A673 (cell line): ENCODE results near the gene NAT14.

Experiments used
- EZH2 ChIP-seq: fragments of 200-600 bp; sonication (generic); IDR thresholded peaks from 2 replicates; pipeline ENCODE4 v1.6.1; 2017; ENCODE audit warnings: borderline replicate concordance, low read depth, mild to moderate bottlenecking, mixed read lengths, antibody characterized with exemption, low read length; ENCODE audit not compliant: poor library complexity, severe bottlenecking
- TF ChIP-seq, protein P1 (sequence below): fragments of 300-800, 200-600 bp; sonication (generic); conservative IDR thresholded peaks from 2 replicates; pipeline ENCODE4 v1.5.1; 2017; ENCODE audit warnings: low read depth, mild to moderate bottlenecking, antibody characterized with exemption, low read length, moderate library complexity, mixed read lengths

DNA sequence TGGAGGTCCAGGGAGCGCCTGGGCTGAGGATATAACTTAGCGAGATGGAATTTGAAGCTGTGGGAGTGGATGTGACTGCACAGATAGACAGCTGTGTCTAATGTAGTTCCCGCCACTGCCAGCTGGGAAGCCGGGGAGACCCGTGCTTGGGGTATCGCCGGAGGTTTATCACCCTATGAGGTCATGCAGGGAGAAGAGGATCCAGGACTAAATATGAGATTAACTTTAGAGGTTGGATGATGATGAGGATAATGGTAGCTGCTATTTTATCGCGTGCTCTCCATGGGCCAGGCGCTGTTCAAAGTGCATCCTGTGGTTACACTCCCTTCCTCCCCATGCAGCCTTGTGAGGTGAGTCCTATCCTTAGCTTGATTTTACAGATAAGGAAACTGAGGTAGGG, 23.1 kb downstream of the NAT14 start:
- TF ChIP-seq, protein P1, sequence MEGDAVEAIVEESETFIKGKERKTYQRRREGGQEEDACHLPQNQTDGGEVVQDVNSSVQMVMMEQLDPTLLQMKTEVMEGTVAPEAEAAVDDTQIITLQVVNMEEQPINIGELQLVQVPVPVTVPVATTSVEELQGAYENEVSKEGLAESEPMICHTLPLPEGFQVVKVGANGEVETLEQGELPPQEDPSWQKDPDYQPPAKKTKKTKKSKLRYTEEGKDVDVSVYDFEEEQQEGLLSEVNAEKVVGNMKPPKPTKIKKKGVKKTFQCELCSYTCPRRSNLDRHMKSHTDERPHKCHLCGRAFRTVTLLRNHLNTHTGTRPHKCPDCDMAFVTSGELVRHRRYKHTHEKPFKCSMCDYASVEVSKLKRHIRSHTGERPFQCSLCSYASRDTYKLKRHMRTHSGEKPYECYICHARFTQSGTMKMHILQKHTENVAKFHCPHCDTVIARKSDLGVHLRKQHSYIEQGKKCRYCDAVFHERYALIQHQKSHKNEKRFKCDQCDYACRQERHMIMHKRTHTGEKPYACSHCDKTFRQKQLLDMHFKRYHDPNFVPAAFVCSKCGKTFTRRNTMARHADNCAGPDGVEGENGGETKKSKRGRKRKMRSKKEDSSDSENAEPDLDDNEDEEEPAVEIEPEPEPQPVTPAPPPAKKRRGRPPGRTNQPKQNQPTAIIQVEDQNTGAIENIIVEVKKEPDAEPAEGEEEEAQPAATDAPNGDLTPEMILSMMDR: no peak
- no peak for TF ChIP-seq EZH2
